WTC11 (cell line): Measurements from ENCODE around the gene P3H4.

Experiments used
- CBFB ChIP-seq: sonication (generic); formaldehyde crosslinking; IDR thresholded peaks from 2 replicates; pipeline ENCODE4 v1.8.1; 2022; ENCODE audit warnings: mild to moderate bottlenecking, low read depth, missing genetic modification reagents
- CTCF ChIP-seq: fragments of 200-600 bp; IDR thresholded peaks from 2 replicates; pipeline ENCODE4 v1.8.0; 2022; ENCODE audit warnings: antibody characterized with exemption
- FOXK1 ChIP-seq: sonication (generic); formaldehyde crosslinking; IDR thresholded peaks from 2 replicates; pipeline ENCODE4 v1.8.0; 2022; ENCODE audit warnings: mild to moderate bottlenecking, moderate library complexity, missing genetic modification reagents
- NFE2L1 ChIP-seq: sonication (generic); formaldehyde crosslinking; IDR thresholded peaks from 2 replicates; pipeline ENCODE4 v1.8.1; 2023; ENCODE audit warnings: missing genetic modification reagents
- TF ChIP-seq, protein P1 (sequence below): sonication (generic); formaldehyde crosslinking; conservative IDR thresholded peaks from 2 replicates; pipeline ENCODE4 v1.8.1; 2022; ENCODE audit warnings: mild to moderate bottlenecking, missing genetic modification reagents
- TF ChIP-seq, protein P2 (sequence below): sonication (generic); formaldehyde crosslinking; IDR thresholded peaks from 2 replicates; pipeline ENCODE4 v1.8.1; 2023; ENCODE audit warnings: mild to moderate bottlenecking, missing genetic modification reagents, moderate library complexity

GRCh38 chr17:41762391-41762790 is 49.4 kb downstream of the P3H4 start:
- TF ChIP-seq FOXK1 (CRISPR knock-in tag) (no peak), CTCF (no peak), CBFB (CRISPR knock-in tag) (no peak), NFE2L1 (CRISPR knock-in tag) (no peak)
- TF ChIP-seq, protein P1, sequence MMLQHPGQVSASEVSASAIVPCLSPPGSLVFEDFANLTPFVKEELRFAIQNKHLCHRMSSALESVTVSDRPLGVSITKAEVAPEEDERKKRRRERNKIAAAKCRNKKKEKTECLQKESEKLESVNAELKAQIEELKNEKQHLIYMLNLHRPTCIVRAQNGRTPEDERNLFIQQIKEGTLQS: no peak
- TF ChIP-seq, protein P2, sequence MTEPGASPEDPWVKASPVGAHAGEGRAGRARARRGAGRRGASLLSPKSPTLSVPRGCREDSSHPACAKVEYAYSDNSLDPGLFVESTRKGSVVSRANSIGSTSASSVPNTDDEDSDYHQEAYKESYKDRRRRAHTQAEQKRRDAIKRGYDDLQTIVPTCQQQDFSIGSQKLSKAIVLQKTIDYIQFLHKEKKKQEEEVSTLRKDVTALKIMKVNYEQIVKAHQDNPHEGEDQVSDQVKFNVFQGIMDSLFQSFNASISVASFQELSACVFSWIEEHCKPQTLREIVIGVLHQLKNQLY (CRISPR knock-in tag): no peak
